Adrenal gland (tissue), 12 donors: ENCODE measurements around the gene NFKBIZ. TPM values are rescaled to one million over a fixed set of nuclear protein-coding genes. Genes with fewer than 3 reads are reported as not detected.

Experiments used
- DNase-seq, 7 donors: peaks; one replicate each; pipeline ENCODE4 v3.0.0-alpha.2; 2019 to 2020
- H3K27ac ChIP-seq, 5 donors: fragments of 200-600 bp; sonication (generic) in 4 of 5; 1 replicate in 3 of 5; 2 replicates in 2 of 5; pipeline versions ENCODE4 v1.5.1 to v1.8.0; 2016 to 2020; ENCODE audit warnings: mild to moderate bottlenecking in 1 of 5
- H3K27me3 ChIP-seq: fragments of 200-600 bp; 2 replicates; pipeline ENCODE4 v1.8.0; 2021
- H3K36me3 ChIP-seq, 2 donors: fragments of 200-600 bp; replicated peaks in 1 of 2; 1 replicate in 1 of 2; 2 replicates in 1 of 2; pipeline versions ENCODE4 v1.5.1 to v1.8.0; 2018 to 2022
- H3K4me1 ChIP-seq, 2 donors: fragments of 200-600 bp; replicated peaks in 1 of 2; 1 replicate in 1 of 2; 2 replicates in 1 of 2; pipeline versions ENCODE4 v1.5.1 to v1.8.0; 2018 to 2021
- H3K4me3 ChIP-seq, 4 donors: fragments of 200-600 bp; sonication (generic) in 3 of 4; one replicate each; pipeline ENCODE4 v1.5.1; 2016 to 2018
- H3K9me3 ChIP-seq, 3 donors: fragments of 200-600 bp; sonication (generic) in 1 of 3; replicated peaks in 1 of 3; 1 replicate in 2 of 3; 2 replicates in 1 of 3; pipeline versions ENCODE4 v1.5.1 to v1.8.0; 2016 to 2021
- POLR2A ChIP-seq, 2 donors: fragments of 450-650 bp; IDR thresholded peaks; one replicate each; pipeline ENCODE4 v1.6.1; 2017; ENCODE audit warnings: antibody characterized with exemption in 2 of 2, mild to moderate bottlenecking in 2 of 2, moderate library complexity in 1 of 2
- WGBS, 4 donors: extraction: QIAGEN DNeasy Blood & Tissue Kit in 2 of 4; methylation state at CpG; one replicate each; pipeline versions ENCODE4 v1.1.5 to v1.1.7; 2013 to 2017; 5-methylcytosine and 5-hydroxymethylcytosine counted together
- intact Hi-C, 2 donors: fragments of 100-400 bp; cut with DNase I; formaldehyde crosslinking; loops; one replicate each; pipeline versions ENCODE4 v1.14.1 to v1.15.0; 2022 to 2023
- polyA plus RNA-seq, 3 donors: library from polyadenylated mRNA; stranded (reverse); fragments of 200-250 nt in 2 of 3; fragments of 350-450 nt in 1 of 3; fragmentation: Illumina TruSeq in 1 of 3; extraction: RNeasy Lipid Tissue Mini Kit (QIAGEN cat#74804) in 1 of 3; gene quantifications; one replicate each; pipeline ENCODE4 v1.2.3, GENCODE V29; 2013 to 2014
- total RNA-seq, 9 donors: library from RNA; depleted of rRNA in 4 of 9; stranded (reverse); fragments of >200 nt in 4 of 9; fragments of 120-200 nt in 1 of 9; fragmentation: NEBNext Ultra II Directional in 1 of 9; extraction: Animal tissue kit (Norgen Biotek cat#: 25700) in 1 of 9; gene quantifications; one replicate each; pipeline versions ENCODE4 v1.1.0 to v1.2.4, GENCODE V29; 2013 to 2023
- TF ChIP-seq, protein P1 (sequence below), 6 experiments: fragments of 450-650 bp in 4 of 6; fragments of 200-600 bp in 2 of 6; sonication (generic) in 1 of 6; IDR thresholded peaks; 1 replicate in 5 of 6; 2 replicates in 1 of 6; pipeline versions ENCODE4 v1.5.1 to v1.8.0; 2016 to 2021; ENCODE audit warnings: antibody characterized with exemption in 6 of 6, mild to moderate bottlenecking in 2 of 6, moderate library complexity in 1 of 6
- donor health status: healthy with polysubstance abuse.
- donor health status: Bipolar disorder and iron deficiency.
- donor health status: DM: yes; HTN: yes; CAD: no.
- donor health status: DM: no; HTN: no; CAD: no.
- donor health status: DM: no; HTN: no; CAD: no.
- donor health status: DM: yes; HTN: yes; CAD: no.

The NFKBIZ gene
- total and polyA plus RNA-seq, 12 donors = 3.1 to 21.8 (median 8.7) TPM

GRCh38 chr3:101847328-101847727, 2.0 kb upstream of the NFKBIZ start:
- peaks cover 0 to 5% of the 10 kb centered on the region in 2 donors for H3K36me3 ChIP-seq
- TF ChIP-seq, protein P1, sequence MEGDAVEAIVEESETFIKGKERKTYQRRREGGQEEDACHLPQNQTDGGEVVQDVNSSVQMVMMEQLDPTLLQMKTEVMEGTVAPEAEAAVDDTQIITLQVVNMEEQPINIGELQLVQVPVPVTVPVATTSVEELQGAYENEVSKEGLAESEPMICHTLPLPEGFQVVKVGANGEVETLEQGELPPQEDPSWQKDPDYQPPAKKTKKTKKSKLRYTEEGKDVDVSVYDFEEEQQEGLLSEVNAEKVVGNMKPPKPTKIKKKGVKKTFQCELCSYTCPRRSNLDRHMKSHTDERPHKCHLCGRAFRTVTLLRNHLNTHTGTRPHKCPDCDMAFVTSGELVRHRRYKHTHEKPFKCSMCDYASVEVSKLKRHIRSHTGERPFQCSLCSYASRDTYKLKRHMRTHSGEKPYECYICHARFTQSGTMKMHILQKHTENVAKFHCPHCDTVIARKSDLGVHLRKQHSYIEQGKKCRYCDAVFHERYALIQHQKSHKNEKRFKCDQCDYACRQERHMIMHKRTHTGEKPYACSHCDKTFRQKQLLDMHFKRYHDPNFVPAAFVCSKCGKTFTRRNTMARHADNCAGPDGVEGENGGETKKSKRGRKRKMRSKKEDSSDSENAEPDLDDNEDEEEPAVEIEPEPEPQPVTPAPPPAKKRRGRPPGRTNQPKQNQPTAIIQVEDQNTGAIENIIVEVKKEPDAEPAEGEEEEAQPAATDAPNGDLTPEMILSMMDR (IDR thresholded peaks at IDR 0.05) = no peak
- WGBS, 4 donors = 80 to 94% (median 84%) methylated on average over 3 of the region's 3 CpGs
- no peak for DNase-seq
- peaks cover 4 to 22% of the 10 kb centered on the region in 2 donors for H3K4me1 ChIP-seq
- intact Hi-C loops = no loop called here
- H3K27me3 ChIP-seq = no peaks in the 10 kb centered on the region
- no peak overlapping the region for H3K4me3 ChIP-seq
- H3K27ac ChIP-seq = no peak overlapping the region
- no peaks in the 10 kb centered on the region for H3K9me3 ChIP-seq

GRCh38 chr3:101848326-101848725, 988 bp upstream of the NFKBIZ start:
- intact Hi-C loops = no loop called here
- Histone ChIP-seq H3K4me3 (peak overlapping the region in 2 of 4 donors; percentile 56 to 97), H3K4me1 (peaks cover 4 to 22% of the 10 kb centered on the region in 2 donors), H3K36me3 (peaks cover 0 to 15% of the 10 kb centered on the region in 2 donors), H3K9me3 (no peaks in the 10 kb centered on the region), H3K27me3 (no peaks in the 10 kb centered on the region), H3K27ac (peak overlapping the region; percentile 66 to 100 (median 96))
- no peak for TF ChIP-seq POLR2A (IDR thresholded peaks at IDR 0.05)
- TF ChIP-seq, protein P1 (IDR thresholded peaks at IDR 0.05) = no peak
- WGBS, 4 donors = 57 to 66% (median 62%) methylated on average over 3 of the region's 3 CpGs
- no peak for DNase-seq

GRCh38 chr3:101849714-101850245, 466 bp downstream of the NFKBIZ start:
- intact Hi-C loops = no loop called here

GRCh38 chr3:101850246-101851051, 1.1 kb downstream of the NFKBIZ start:
- peak in 1 of 7 donors; percentile 33 for DNase-seq
- peaks cover 4 to 22% of the 10 kb centered on the region in 2 donors for H3K4me1 ChIP-seq
- intact Hi-C loops = no loop called here
- WGBS, 4 donors = 3 to 6% (median 5%) methylated on average over 19 of the region's 19 CpGs
- H3K9me3 ChIP-seq = no peaks in the 10 kb centered on the region
- H3K36me3 ChIP-seq = peaks cover 0 to 36% of the 10 kb centered on the region in 2 donors
- peak overlapping the region; percentile 61 to 97 (median 85) for H3K4me3 ChIP-seq
- TF ChIP-seq, protein P1 (IDR thresholded peaks at IDR 0.05) = peak in 2 of 6 experiments; percentile 4 to 17
- TF ChIP-seq POLR2A (IDR thresholded peaks at IDR 0.05) = peak in 1 of 2 donors; percentile 44
- peak overlapping the region; percentile 50 to 100 (median 96) for H3K27ac ChIP-seq
- no peaks in the 10 kb centered on the region for H3K27me3 ChIP-seq

More at GRCh38 chr3:101849714-101850245, 466 bp downstream of the NFKBIZ start:
- Histone ChIP-seq H3K27me3 (no peaks in the 10 kb centered on the region), H3K9me3 (no peaks in the 10 kb centered on the region), H3K4me1 (peaks cover 4 to 22% of the 10 kb centered on the region in 2 donors), H3K36me3 (peaks cover 0 to 30% of the 10 kb centered on the region in 2 donors), H3K27ac (peak overlapping the region; percentile 50 to 100 (median 96)), H3K4me3 (peak overlapping the region; percentile 61 to 97 (median 85))
- peak; percentile 24 to 69 (median 48) for DNase-seq
- TF ChIP-seq, protein P1 (IDR thresholded peaks at IDR 0.05) = no peak
- no peak for TF ChIP-seq POLR2A (IDR thresholded peaks at IDR 0.05)
- 0 to 1% (median 0%) methylated on average over 13 to 67 of the region's 67 CpGs for WGBS, 4 donors
